ENCODE data around the gene KLHL4. TPM values are rescaled to one million over a fixed set of nuclear protein-coding genes. Genes with fewer than 3 reads are reported as not detected.

KLHL4 gene
- total and polyA plus RNA-seq, 4 donors, result 0.19 to 0.70 (median 0.46) TPM

DNA sequence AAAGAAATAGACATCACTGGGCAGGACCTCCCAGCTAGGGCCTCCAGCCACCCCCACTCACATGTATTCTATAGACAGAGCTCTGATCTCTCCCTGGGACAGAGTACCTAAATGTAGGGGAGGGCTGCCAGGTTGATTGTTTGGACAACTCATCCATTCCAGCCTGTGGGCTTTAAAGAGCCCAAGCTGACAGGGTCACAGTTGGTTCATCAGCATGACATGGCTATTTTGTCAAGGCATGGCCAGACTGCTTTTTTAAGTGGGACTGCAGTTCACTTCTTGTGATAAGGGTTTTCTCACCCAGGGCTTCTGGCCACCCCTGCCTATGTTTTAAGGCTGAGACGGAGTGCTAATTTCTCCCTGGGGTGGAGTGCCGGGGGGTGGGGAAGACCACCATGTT, 63.3 kb downstream of the KLHL4 start:
- no peaks in the 10 kb centered on the region for H3K9me3 ChIP-seq (ENCODE audit: control insufficient read depth in 4 of 4, low read length in 3 of 4)
- no peak overlapping the region for H3K4me3 ChIP-seq (ENCODE audit: low read depth in 1 of 3, low read length in 3 of 3)
- no peak for DNase-seq (ENCODE audit: low spot score)
- 79% methylated on average over 2 of the region's 2 CpGs for WGBS
- H3K4me1 ChIP-seq (ENCODE audit: control insufficient read depth in 4 of 4, insufficient read depth in 4 of 4, low read length in 3 of 4), result no peaks in the 10 kb centered on the region
- H3K27ac ChIP-seq (ENCODE audit: low read depth in 1 of 2, low read length in 2 of 2), result no peak overlapping the region
- H3K36me3 ChIP-seq (ENCODE audit: control insufficient read depth in 4 of 4, insufficient read depth in 3 of 4, low read depth in 1 of 4, low read length in 3 of 4), result no peaks in the 10 kb centered on the region
- no peak for TF ChIP-seq EGR1 (IDR thresholded peaks at IDR 0.05; ENCODE audit: low read depth in 2 of 2)
- peaks cover 0 to 3% (median 0%) of the 10 kb centered on the region in 4 donors for H3K27me3 ChIP-seq (ENCODE audit: control insufficient read depth in 4 of 4, insufficient read depth in 4 of 4, low read length in 3 of 4)
- H3K9ac ChIP-seq (ENCODE audit: low read depth in 1 of 2, low read length in 2 of 2), result no peak overlapping the region

DNA sequence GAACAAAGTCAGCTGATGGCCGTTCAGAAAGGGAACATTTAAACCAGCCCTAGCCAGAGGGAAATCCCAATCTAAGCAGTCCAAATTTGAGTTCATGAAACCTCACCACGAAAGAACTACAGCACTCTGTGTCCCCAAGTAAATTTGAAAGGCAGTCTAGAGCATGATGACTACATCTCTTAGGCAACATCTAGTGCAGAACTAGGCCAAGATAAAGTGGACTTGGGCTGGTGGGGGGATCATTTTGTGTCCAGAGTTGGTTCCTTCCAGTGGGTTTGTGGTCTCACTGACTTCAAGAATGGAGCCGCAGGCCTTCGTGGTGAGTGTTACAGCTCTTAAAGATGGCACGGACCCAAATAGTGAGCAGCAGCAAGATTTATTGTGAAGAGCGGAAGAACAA, 64.9 kb downstream of the KLHL4 start:
- no peaks in the 10 kb centered on the region for H3K9me3 ChIP-seq (ENCODE audit: control insufficient read depth in 4 of 4, low read length in 3 of 4)
- TF ChIP-seq CTCF (IDR thresholded peaks at IDR 0.05; ENCODE audit: low read depth, low read length, missing input control) (no peak), FOXA2 (IDR thresholded peaks at IDR 0.05) (no peak), GABPA (IDR thresholded peaks at IDR 0.05 in 1 of 2, conservative IDR thresholded peaks at IDR 0.05 in 1 of 2) (no peak), RAD21 (IDR thresholded peaks at IDR 0.05) (no peak), NR2F2 (IDR thresholded peaks at IDR 0.05) (no peak), ZBTB33 (IDR thresholded peaks at IDR 0.05) (no peak), FOXA1 (IDR thresholded peaks at IDR 0.05) (no peak), HNF4G (IDR thresholded peaks at IDR 0.05) (no peak)
- TF ChIP-seq, protein P1, sequence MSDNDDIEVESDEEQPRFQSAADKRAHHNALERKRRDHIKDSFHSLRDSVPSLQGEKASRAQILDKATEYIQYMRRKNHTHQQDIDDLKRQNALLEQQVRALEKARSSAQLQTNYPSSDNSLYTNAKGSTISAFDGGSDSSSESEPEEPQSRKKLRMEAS (IDR thresholded peaks at IDR 0.05), result no peak
- no peaks in the 10 kb centered on the region for H3K36me3 ChIP-seq (ENCODE audit: control insufficient read depth in 4 of 4, insufficient read depth in 3 of 4, low read depth in 1 of 4, low read length in 3 of 4)
- no peaks in the 10 kb centered on the region for H3K4me1 ChIP-seq (ENCODE audit: control insufficient read depth in 4 of 4, insufficient read depth in 4 of 4, low read length in 3 of 4)
- no peak overlapping the region for H3K9ac ChIP-seq (ENCODE audit: low read depth in 1 of 2, low read length in 2 of 2)
- H3K27ac ChIP-seq (ENCODE audit: low read depth in 1 of 2, low read length in 2 of 2), result no peak overlapping the region
- peaks cover 0 to 3% (median 0%) of the 10 kb centered on the region in 4 donors for H3K27me3 ChIP-seq (ENCODE audit: control insufficient read depth in 4 of 4, insufficient read depth in 4 of 4, low read length in 3 of 4)
- no peak overlapping the region for H3K4me3 ChIP-seq (ENCODE audit: low read depth in 1 of 3, low read length in 3 of 3)
- DNase-seq (ENCODE audit: low spot score), result no peak
- 86% methylated on average over 6 of the region's 6 CpGs for WGBS

DNA sequence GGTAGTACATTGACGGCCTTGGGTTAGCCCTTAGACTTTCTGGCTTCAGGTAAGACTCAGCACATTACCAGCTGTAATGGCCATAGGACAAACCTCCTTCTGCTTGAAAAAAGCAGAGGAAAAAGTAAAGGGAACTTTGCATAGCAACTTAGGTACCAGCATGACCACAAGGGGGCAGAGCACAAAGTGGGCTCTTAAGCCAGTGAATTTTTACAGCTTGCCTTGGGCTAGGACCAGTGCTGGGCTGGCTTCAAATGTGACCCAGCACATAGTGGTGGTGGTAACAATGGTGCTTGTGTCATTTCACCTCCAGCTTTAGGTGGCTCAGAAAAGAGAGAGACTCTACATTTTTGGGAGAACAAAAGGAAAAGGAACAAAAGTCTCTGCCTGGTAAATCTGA, 66.1 kb downstream of the KLHL4 start:
- DNase-seq (ENCODE audit: low spot score), result no peak

More for the DNA sequence above, 66.1 kb downstream of the KLHL4 start:
- H3K27me3 ChIP-seq (ENCODE audit: control insufficient read depth in 4 of 4, insufficient read depth in 4 of 4, low read length in 3 of 4), result peaks cover 0 to 3% (median 0%) of the 10 kb centered on the region in 4 donors
- WGBS, result 59% methylated on average over 1 of the region's 1 CpG
- H3K9me3 ChIP-seq (ENCODE audit: control insufficient read depth in 4 of 4, low read length in 3 of 4), result no peaks in the 10 kb centered on the region
- H3K36me3 ChIP-seq (ENCODE audit: control insufficient read depth in 4 of 4, insufficient read depth in 3 of 4, low read depth in 1 of 4, low read length in 3 of 4), result no peaks in the 10 kb centered on the region
- H3K4me1 ChIP-seq (ENCODE audit: control insufficient read depth in 4 of 4, insufficient read depth in 4 of 4, low read length in 3 of 4), result no peaks in the 10 kb centered on the region
- no peak overlapping the region for H3K4me3 ChIP-seq (ENCODE audit: low read depth in 1 of 3, low read length in 3 of 3)
- no peak overlapping the region for H3K9ac ChIP-seq (ENCODE audit: low read depth in 1 of 2, low read length in 2 of 2)
- H3K27ac ChIP-seq (ENCODE audit: low read depth in 1 of 2, low read length in 2 of 2), result no peak overlapping the region
- TF ChIP-seq NR2F2 (IDR thresholded peaks at IDR 0.05), result no peak
- TF ChIP-seq CTCF (IDR thresholded peaks at IDR 0.05; ENCODE audit: low read depth, low read length, missing input control), result peak; percentile 36
- TF ChIP-seq RAD21 (IDR thresholded peaks at IDR 0.05), result peak; percentile 25 to 63

Measured in liver (tissue), 9 donors.